Activated CD4-positive, alpha-beta T cell treated with anti-CD3 and anti-CD28 coated beads, Interleukin-2, Interleukin-4, amounts not matched to agents 100 ng/mL and 50 ng/mL, durations not matched to agents 16 hours and 8 hours (primary cell): ENCODE results near the gene SLC17A2.
"Not testable (repeated sequence)": the region's sequence is repeated elsewhere in the genome, so short reads cannot be mapped to it uniquely, and the experiment has no call there.

Experiments used
- DNase-seq: peaks from one replicate; pipeline ENCODE4 v3.0.0-alpha.2; 2020; ENCODE audit warnings: low spot score

SLC17A2 gene

DNA sequence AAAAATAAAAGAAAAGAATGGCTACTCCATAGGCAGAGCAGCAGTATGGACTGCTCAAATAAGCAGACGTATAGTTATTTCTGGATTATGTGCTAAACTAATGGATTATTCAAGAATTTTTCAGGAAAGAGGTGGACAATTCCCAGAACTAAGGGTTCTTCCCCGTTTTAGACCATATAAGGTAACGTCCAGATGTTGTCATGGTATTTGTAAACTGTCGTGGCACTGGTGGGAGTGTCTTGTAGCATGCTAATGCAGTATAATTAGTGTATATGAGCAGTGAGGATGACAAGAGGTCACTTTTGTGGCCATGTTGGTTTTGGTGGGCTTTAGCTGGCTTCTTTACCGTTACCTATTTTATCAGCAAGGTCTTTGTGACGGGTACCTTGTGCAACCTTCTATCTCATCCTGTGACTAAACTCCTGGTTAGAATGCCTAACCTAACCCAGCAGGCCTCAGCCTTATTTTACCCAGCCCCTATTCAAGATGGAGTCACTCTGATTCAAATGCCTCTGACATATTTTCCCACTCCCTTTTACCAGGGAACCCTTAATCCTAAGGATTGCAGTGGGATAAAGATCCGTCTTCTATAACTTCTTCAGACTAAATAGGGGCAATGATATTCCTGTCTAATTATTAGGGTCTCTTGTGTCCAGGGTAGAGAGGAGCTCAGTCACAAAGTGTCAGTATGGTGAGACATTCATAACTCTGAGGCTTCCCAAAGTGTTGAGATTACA, 21.0 kb upstream of the SLC17A2 start:
- DNase-seq: no peak

DNA sequence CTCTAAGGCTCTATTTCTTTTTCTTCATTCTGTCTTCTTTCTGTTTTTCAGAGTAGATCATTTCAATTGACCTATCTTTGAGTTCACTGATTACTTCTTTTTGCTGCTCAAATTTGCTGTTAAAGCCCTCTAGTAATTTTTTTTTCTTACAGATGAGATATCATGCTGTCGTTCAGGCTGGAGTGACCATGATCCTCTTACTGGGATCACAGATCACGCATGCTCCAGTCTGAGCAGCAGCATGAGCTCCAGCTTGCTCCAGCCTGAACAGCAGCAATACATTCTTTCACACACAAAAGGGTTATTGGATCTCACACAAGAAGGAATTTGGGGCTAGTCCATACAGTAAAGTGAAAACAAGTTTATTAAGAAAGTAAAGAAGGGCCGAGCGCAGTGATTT, 19.8 kb upstream of the SLC17A2 start:
- DNase-seq: no peak

DNA sequence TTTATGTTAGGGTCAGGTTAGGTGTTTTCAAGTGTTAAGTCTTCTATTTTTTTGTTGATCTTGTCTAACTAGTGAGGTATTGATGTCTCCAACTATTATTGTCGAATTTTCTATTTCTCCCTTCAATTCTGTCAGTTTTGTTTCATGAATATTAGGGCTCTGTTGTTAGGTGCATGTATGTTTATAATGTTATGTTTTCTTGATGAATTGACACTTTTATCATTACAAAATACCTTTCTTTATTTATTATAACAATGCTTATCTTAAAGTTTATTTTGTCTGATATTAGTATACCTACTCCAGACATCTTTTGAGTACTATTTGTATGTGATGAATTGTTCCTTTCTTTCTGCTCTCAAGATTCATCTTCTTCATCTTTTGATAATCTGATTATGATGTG, 19.2 kb upstream of the SLC17A2 start:
- no peak for DNase-seq

DNA sequence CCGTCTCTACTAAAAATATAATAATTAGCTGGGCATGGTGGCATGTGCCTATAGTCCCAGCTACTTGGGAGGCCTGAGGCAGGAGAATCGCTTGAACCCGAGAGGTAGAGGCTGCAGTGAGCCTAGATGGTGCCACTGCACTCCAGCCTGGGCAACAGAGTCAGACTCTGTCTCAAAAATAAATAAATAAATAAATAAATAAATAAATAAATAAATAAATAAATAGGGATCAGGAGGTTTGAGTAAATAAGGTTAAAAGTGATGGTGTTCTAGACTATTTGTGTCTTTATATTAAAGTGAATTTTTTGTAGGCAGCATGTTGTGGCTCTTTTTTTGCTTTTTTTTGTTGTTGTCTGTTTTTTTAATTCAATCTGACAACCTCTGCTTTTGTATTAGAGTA, 17.0 kb upstream of the SLC17A2 start:
- DNase-seq: not testable (repeated sequence)

GRCh38 chr6:25946631-25947030, 16.1 kb upstream of the SLC17A2 start:
- DNase-seq: no peak

GRCh38 chr6:25945738-25946137, 15.2 kb upstream of the SLC17A2 start:
- not testable (repeated sequence) for DNase-seq

- peak; percentile 71 for DNase-seq
These were observed 14.4 kb upstream of the SLC17A2 start for GRCh38 chr6:25944688-25945574.

GRCh38 chr6:25943887-25944286, 13.4 kb upstream of the SLC17A2 start:
- no peak for DNase-seq

DNA sequence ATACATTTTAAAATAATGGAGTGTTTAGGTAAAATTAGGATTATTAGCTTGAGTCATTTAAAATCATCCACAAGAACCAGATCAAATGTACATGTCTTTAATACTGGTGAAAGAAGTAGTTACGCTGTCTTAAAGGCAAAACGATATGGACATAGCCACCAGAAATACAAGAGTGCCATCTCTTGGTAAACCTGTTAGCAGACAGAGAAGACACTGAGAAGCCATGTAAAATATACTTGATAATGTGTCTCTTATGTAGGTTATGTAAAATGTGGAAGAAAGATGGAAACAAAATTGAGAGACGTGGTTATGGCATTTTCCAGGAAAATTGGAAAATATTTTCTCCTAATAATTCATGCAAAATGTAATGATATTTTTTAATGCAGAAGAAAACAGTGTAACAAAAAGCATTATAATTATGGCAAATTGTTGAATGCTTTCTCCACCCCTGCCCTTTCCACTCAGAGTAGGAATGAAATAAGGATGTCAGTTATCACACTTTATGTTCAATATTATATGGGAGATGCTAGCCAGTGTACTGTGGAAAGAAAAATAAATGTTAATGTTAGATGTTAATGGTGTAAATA, 12.2 kb upstream of the SLC17A2 start:
- peak; percentile 50 for DNase-seq

DNA sequence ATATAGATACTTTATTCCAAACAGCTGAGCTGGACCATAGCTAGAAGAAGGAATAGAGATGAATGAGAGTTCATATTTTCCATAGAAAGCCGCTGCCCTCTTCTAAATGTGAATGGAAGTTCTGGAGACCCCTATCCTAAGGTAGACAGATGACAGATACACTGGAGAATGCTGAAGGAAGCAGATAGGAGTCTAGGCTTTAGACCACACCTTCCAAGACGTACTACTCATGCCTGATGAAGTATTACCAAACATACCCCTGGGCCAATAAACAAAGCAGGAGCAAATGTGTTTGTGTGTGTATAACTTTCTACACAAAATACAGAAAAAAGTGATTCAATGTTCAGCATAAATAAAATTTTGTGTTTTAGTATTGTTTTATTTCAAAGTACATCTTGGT, 9.1 kb upstream of the SLC17A2 start:
- DNase-seq: no peak

GRCh38 chr6:25935953-25936352, 5.5 kb upstream of the SLC17A2 start:
- no peak for DNase-seq

DNA sequence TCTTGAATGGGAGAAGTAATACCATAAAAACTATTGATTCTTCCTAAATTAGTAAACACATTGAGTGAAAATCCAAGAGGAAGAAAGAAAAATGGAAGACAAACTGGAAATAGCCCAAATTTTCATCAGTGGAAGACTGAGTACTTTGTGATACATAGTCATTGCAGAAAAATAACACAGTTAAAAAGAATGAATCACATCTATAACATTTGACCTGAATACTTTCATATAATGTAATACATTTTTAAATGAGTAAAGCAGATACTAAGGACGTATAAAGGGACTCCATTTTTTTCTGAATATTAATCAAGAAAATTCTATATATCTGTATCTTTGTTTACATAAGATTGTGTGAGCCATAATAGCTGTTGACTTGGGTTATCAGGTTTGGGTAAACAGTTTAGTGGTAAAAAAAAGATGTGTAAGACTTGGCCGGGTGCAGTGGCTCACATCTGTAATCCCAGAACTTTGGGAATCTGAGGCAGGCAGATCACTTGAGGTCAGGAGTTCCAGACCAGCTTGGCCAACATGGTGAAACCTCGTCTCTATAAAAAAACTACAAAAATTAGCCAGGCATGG, 4.3 kb upstream of the SLC17A2 start:
- no peak for DNase-seq

- no peak for DNase-seq
These were observed 3.7 kb upstream of the SLC17A2 start for GRCh38 chr6:25934156-25934555.

GRCh38 chr6:25931411-25931709, 869 bp upstream of the SLC17A2 start:
- no peak for DNase-seq

- not testable (repeated sequence) for DNase-seq
These were observed 706 bp downstream of the SLC17A2 start for GRCh38 chr6:25929785-25930184.

DNA sequence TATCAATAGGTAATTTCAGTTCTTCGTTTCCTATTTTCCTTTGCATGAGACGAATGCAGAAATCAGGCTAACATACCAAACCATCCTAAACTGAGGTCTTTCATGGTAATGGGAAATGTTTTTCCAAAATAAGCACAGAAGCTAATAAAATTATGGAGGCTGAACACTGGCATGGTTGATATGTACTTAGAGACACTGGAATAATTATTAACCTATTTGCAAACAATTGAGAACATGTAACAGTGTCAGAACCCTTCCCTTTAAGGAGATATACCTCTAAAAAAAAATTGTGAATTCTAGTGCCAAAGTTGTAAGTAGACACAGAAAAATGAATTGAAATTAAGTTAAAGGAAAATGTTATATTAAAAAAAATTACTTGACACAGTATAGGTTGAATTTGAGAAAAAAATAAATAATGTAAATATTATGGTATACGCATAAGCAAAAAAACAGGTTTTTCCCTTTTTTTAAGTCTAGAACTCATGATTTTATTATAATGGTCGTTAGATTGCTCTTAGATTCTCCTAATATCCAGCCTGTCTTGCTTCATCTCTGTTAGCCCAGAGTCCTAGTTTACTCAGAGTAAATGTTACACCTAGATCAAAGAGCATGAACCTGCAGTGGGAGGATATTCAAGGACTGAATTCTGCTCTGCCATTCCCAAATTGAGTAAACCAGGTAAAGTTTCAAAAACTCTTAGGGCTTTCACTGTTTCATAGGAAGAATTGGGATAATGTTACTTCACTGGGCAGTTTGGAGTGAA, 1.7 kb downstream of the SLC17A2 start:
- DNase-seq: no peak

DNA sequence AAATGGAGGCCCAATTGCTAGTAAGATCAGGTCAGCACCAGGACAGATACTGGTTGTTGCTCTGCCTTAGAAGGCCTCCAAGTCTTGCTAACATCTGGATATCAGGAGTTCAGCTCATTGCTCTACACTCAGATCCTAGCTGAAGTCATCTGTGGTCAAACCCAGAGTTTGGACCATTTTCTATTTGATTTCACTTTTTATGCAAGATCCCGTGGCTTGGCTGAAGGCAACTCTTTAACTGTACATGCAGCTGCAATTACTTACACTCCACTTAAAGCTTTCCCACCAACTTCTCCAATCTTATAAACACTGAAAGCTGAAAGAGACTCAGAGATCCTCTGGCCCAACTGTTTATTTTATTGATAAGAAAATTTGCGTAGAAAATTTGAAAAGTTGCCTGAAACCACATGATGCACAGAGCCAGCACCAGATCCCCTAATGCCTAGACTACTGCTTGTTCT, 2.7 kb downstream of the SLC17A2 start:
- DNase-seq: no peak

DNA sequence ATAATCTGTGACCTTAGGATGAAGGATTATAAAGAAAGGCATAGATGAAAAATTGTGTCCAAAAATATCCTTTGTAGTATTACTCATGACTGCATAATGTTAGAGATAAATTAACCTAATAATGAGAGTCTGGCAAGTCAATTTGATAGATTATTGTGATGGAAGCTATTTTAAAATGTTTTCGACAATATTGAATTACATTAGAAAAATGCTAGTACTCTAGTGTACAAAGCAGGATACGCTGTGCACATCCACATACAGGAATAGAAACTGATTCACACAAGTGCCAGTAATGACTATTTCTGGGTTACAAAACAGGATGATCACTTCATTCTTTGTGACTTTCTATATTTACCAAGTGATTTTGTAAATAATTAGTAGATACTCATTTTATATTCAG, 3.3 kb downstream of the SLC17A2 start:
- no peak for DNase-seq

DNA sequence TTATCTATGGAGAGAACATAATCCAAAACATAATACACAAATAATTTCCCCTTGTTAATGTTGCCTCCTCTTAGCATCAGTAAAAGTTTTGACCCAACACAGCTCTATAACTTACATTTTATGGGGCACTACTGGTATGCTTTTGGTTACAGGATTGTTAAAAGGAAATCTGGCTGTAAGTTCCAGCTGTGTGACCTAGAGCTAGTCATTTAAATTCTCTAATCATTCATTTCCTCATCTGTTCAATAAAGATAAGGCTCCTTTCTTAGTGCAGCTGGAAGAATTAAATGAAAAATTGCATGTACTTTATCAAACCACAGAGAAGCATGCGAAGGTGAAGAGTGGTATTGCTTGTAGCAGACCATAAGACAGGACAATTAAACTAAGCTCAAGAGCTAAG, 4.6 kb downstream of the SLC17A2 start:
- DNase-seq: no peak

DNA sequence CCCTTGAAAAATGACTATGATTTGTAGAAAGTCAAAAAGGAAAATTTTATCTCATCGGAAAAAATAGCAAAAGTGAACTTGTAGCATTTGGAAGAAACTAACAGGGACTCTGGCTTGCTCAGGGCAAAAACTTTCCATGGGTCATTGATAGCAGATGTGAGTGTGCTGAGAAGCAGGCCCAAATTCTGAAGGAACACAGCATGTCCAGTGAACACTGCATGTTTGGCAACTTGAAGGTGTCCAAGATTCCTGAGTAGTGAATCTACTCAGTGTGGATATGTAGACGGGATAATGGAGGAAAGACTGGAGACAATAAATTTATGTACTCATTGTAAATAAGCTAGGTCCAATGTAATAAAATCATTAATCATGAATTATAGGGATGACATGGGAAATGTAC, 8.2 kb downstream of the SLC17A2 start:
- no peak for DNase-seq

DNA sequence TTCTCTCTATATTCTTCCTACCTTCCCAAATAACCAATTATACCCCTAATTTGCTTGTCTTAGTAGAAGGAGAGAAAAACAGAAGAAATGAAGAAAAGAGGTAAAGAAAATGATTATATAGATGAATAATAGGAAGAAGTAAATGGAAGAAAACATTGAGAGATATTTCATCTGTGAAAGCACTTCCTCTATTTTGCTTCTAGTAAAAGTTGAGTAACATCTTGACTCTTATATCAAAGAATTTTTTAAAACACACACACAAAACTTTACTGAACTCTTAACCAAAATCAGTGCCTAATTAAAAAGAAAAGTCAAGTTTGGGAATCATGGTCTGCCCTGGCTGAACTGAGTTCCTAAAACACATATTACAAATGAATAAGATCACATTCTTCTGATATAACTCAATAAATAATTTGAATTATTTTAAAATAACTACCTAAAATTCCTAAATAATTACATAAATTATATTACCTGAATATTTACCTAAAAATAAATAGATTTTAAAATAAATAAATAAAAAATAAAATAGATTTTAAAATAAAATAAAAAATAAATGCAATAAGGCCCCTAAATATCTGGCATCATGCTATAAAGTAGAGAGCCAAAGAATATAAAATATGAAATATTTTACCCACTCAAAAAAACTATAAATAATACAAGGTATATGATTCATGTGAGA, 8.8 kb downstream of the SLC17A2 start:
- no peak for DNase-seq
